ENCODE measurements around the gene ZNF549. TPM values are rescaled to one million over a fixed set of nuclear protein-coding genes. Genes with fewer than 3 reads are reported as not detected.

ZNF549 gene
- total and polyA plus RNA-seq, 2 of the 13 experiments (the other 11 are each of a cell fraction or from before 2014, with no cell fraction given) = 2.8 to 6.4 TPM

DNA sequence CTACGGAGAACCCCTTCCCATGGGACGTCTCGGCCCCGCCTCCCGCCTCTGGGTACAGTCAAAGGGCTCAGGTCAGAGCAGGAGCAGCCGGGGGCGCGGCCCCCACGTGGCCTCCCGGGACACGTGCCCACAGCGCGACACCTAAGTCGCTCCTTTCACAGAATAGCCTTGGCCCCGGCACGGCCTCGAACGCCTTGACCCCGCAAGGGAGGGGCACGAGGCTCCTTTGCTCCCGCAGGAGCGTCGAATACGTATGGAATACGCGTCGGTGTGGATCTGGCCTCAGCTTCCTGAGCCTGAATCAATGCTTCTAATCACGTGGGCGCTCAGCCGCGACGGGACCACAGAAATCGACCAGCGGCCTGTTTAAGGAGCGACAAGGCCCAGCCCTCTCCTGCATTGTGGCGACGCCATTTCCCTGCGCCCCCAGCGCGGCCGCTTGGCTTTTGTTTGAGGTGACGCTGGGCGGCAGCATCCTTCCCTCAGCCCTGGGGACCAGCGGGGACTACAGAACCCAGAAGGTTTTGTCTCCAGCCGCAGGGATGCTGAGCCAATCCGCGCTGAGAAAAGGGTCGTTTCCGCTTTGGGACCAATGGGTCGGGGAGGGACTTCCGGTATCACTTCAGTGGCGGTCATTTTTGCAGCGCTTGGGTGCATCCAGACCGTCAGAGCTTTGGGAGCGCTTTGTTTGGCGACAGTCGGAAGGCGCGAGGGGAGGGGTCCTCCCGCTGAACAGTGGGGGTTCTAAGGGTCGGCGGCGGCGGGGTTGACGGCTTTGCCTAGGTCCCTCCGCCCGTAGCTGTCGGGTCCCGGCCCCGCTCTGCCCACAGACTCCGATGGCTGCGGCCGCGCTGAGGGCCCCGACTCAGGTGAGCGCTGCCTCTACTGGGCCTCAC, 56.6 kb downstream of the ZNF549 start, which contains the start of gene ZIK1 (continued):
- TF ChIP-seq PATZ1 (CRISPR knock-in tag; IDR thresholded peaks at IDR 0.05) (no peak), NFKB2 (CRISPR knock-in tag; IDR thresholded peaks at IDR 0.05; ENCODE audit: borderline replicate concordance) (no peak), GLI4 (CRISPR knock-in tag; IDR thresholded peaks at IDR 0.05; ENCODE audit: borderline replicate concordance) (0 out of 2 replicates have a peak, but pooled peaks have one; percentile 48), ZNF503 (CRISPR knock-in tag; IDR thresholded peaks at IDR 0.05) (no peak), STAG1 (CRISPR knock-in tag; IDR thresholded peaks at IDR 0.05) (no peak), GABPA (IDR thresholded peaks at IDR 0.05; ENCODE audit: low read depth, low read length) (peak; percentile 92), GABPA (CRISPR knock-in tag; IDR thresholded peaks at IDR 0.05; ENCODE audit: low read depth) (peak; percentile 96), TAF1 (CRISPR knock-in tag; IDR thresholded peaks at IDR 0.05) (peak; percentile 18; the same call in 1 of the 2 replicates), ATF4 (CRISPR knock-in tag; IDR thresholded peaks at IDR 0.05) (no peak), ZNF143 (CRISPR knock-in tag; IDR thresholded peaks at IDR 0.05) (peak; percentile 89), NONO (IDR thresholded peaks at IDR 0.05) (no peak), NONO (CRISPR knock-in tag; conservative IDR thresholded peaks at IDR 0.05) (0 out of 2 replicates have a peak, but pooled peaks have one; percentile 15), SMARCE1 (IDR thresholded peaks at IDR 0.05; ENCODE audit: borderline replicate concordance) (no peak), ZNF468 (CRISPR knock-in tag; IDR thresholded peaks at IDR 0.05) (no peak), BCL6 (CRISPR knock-in tag; IDR thresholded peaks at IDR 0.05) (no peak), NAIF1 (CRISPR knock-in tag; IDR thresholded peaks at IDR 0.05; ENCODE audit: borderline replicate concordance) (no peak), NR2C2 (CRISPR knock-in tag; IDR thresholded peaks at IDR 0.05; ENCODE audit: borderline replicate concordance) (peak; percentile 84), ZNF709 (CRISPR knock-in tag; IDR thresholded peaks at IDR 0.05) (0 out of 2 replicates have a peak, but pooled peaks have one; percentile 28)
- TF ChIP-seq, protein P1, sequence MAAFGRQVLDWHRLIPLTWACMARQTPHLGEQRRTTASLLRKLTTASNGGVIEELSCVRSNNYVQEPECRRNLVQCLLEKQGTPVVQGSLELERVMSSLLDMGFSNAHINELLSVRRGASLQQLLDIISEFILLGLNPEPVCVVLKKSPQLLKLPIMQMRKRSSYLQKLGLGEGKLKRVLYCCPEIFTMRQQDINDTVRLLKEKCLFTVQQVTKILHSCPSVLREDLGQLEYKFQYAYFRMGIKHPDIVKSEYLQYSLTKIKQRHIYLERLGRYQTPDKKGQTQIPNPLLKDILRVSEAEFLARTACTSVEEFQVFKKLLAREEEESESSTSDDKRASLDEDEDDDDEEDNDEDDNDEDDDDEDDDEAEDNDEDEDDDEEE (CRISPR knock-in tag; IDR thresholded peaks at IDR 0.05) = no peak
- TF ChIP-seq, protein P2, sequence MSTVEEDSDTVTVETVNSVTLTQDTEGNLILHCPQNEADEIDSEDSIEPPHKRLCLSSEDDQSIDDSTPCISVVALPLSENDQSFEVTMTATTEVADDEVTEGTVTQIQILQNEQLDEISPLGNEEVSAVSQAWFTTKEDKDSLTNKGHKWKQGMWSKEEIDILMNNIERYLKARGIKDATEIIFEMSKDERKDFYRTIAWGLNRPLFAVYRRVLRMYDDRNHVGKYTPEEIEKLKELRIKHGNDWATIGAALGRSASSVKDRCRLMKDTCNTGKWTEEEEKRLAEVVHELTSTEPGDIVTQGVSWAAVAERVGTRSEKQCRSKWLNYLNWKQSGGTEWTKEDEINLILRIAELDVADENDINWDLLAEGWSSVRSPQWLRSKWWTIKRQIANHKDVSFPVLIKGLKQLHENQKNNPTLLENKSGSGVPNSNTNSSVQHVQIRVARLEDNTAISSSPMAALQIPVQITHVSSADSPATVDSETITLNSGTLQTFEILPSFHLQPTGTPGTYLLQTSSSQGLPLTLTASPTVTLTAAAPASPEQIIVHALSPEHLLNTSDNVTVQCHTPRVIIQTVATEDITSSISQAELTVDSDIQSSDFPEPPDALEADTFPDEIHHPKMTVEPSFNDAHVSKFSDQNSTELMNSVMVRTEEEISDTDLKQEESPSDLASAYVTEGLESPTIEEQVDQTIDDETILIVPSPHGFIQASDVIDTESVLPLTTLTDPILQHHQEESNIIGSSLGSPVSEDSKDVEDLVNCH (CRISPR knock-in tag; IDR thresholded peaks at IDR 0.05) = no peak

Data from HepG2 (cell line).